NCI-H774 (cell line): ENCODE results near the gene PPEF1.
"Not testable (repeated sequence)": the region's sequence is repeated elsewhere in the genome, so short reads cannot be mapped to it uniquely, and the experiment has no call there.

Experiments
- DNase-seq: peaks from one replicate; lab custom pipeline; 2025; lab: John Stamatoyannopoulos, UW

Gene PPEF1

GRCh38 chrX:18793601-18794089 lies 86.2 kb downstream of the PPEF1 start:
- no peak for DNase-seq

GRCh38 chrX:18797141-18797540 lies 89.7 kb downstream of the PPEF1 start:
- no peak for DNase-seq

DNA sequence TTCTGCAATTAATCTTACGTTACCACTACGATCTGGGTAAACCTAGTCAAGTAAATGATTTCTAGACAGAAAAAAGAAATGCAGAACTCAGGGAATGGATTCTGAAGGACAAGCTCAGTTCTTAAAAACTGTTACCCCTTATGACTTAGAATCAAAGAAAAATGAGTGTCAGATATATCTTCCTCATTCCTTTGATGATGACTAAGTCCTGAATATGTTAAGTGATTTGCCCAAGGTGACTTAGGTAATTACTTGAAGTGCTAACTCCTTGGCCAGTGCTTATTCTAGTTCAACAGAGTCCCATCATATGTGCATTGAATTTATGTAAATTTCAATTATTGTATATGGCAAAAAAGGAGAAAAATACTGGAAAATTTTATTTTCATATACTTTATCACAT lies 92.5 kb downstream of the PPEF1 start:
- DNase-seq: no peak

- DNase-seq: no peak
Measured at GRCh38 chrX:18809641-18810040, 102.2 kb downstream of the PPEF1 start.

- no peak for DNase-seq
Measured at GRCh38 chrX:18810416-18810815, 103.0 kb downstream of the PPEF1 start.

DNA sequence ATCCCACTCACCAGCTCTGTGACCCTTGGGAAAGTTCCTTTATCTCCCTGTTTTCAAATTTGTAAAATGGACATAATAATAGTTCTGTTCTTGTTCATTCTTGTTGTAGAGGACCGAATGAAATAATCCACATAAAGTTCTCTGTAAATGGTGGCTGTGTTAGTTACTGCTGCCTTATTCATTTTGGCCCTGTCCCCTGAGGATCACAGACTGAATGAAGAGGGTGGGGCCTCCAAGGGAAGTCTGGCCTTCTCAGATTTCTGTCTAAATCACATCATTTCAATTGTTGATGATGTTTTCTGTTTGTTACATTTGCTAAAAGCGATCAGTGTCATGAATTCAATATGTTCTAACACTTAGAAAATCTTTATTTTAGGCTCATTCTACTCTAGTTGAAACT lies 117.9 kb downstream of the PPEF1 start:
- no peak for DNase-seq

GRCh38 chrX:18828832-18829404 lies 121.5 kb downstream of the PPEF1 start:
- DNase-seq: no peak

DNA sequence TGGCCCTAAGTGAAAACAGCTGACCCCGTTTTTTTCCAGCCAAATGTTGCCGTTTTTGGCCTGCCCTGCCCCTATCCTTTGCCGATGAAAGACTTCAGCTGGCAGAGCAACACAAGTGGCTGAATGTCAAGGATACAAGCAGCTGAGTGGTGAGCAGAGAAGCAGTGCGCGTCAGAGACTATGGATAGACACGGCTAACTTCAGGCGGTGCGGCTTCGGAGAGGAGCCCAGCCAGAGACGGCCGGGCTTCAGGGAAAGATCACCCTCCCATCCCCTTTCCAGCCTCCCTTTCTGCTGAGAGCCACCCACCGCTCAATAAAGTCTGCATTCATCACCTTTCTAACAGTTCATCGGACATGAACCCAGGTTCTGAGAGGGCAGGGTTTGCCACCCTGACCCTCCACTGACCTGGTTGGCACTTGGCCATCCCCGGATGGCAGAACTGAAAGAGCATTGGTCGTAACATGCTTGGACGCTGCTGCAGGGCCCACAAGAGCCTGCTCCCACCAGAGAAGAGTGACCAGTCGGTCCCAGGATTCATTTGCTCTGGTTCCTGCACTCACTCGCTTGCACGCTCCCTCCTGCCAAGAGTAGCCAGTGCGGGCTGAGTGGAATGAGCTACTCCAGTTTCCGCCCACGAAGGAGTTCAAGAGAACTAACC lies 125.8 kb downstream of the PPEF1 start:
- DNase-seq: no peak

- not testable (repeated sequence) for DNase-seq
Measured at GRCh38 chrX:18847901-18848300, 140.5 kb downstream of the PPEF1 start.

- no peak for DNase-seq
Measured at GRCh38 chrX:18855919-18856644, 148.6 kb downstream of the PPEF1 start.

GRCh38 chrX:18856645-18856997 lies 149.2 kb downstream of the PPEF1 start:
- no peak for DNase-seq

- no peak for DNase-seq
Measured at GRCh38 chrX:18861511-18861910, 154.1 kb downstream of the PPEF1 start.

- DNase-seq: no peak
Measured at GRCh38 chrX:18864390-18864920, 157.0 kb downstream of the PPEF1 start.

GRCh38 chrX:18871161-18871890 lies 163.9 kb downstream of the PPEF1 start:
- DNase-seq: no peak

- no peak for DNase-seq
Measured at GRCh38 chrX:18871970-18872369, 164.5 kb downstream of the PPEF1 start.

- DNase-seq: no peak
Measured at GRCh38 chrX:18872621-18873020, 165.2 kb downstream of the PPEF1 start.

DNA sequence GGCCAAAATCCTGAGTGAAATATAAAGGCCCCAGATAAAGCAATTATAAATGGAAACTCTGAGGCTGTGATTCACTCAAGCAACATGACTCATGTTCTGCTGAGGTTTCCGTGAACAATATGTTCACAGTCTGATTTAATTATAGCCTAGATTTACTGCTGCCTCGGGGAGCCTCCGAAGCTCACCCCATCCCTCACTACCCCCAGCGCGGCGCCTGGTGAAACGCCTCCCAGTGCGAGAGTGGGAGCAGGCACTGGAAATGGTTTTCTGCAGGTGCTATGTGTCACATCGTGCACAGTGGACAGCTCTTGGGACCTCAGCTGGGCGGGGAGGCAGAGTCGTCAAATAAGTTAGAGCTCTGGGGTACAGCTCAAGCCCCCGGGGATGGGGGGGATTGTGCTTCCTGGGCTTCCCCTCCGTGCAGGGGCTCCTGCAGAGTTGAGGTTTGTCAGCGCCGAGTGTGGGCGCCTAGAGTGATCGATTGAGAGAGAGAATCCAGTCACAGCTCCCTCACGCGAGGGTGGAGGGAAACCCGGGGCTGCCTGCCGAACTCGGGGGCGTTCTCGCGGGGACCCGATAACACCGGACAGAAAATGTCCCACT lies 165.8 kb downstream of the PPEF1 start:
- no peak for DNase-seq

GRCh38 chrX:18873836-18874235 lies 166.4 kb downstream of the PPEF1 start:
- no peak for DNase-seq

DNA sequence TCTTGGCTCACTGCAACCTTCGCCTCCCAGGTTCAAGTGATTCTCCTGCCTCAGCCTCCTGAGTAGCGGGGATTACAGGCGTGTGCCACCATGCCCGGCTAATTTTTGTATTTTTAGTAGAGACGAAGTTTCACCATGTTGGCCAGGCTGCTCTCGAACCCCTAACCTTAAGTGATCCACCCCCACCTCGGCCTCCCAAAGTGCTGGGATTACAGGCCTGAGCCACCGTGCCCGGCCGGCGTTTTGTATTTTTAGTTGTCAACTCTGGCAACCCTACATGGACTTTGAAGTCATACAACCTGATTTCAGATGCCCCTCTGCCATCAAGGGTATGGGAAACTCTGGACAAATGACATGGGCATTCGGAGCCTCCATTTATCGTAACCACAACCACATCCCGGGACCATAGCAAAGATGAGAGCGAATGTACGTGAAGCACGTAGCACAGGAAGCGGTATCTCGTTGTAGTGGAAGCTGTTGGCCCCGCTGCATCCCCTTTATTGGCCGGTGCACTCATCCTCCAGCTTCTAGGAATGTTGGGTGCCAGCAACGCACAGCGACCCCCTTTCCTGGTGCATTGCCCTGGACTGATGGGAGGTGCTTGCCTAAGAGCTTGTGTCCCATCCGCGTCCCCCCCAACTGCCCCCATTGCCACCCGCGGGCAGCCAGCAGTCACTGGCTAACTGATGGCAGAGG lies 167.3 kb downstream of the PPEF1 start:
- DNase-seq: no peak

GRCh38 chrX:18875256-18875878 lies 167.9 kb downstream of the PPEF1 start:
- DNase-seq: no peak

GRCh38 chrX:18877469-18877868 lies 170.0 kb downstream of the PPEF1 start:
- peak; percentile 43 for DNase-seq
